Tibial artery (tissue), 4 donors: ENCODE results near the gene CDC42EP2.

Experiments used
- DNase-seq, 2 donors: peaks; one replicate each; pipeline ENCODE4 v3.0.0-alpha.2; 2019
- H3K27ac ChIP-seq, 2 donors: fragments of 200-600 bp; sonication (generic) in 1 of 2; 1 replicate in 1 of 2; 2 replicates in 1 of 2; pipeline ENCODE4 v1.5.1; 2018 to 2019; ENCODE audit warnings: mild to moderate bottlenecking in 1 of 2
- H3K27me3 ChIP-seq, 2 donors: fragments of 200-600 bp; sonication (generic) in 1 of 2; one replicate each; pipeline versions ENCODE4 v1.5.1 to v1.6.0; 2016 to 2019
- H3K36me3 ChIP-seq, 3 donors: fragments of 200-600 bp; sonication (generic) in 2 of 3; one replicate each; pipeline ENCODE4 v1.5.1; 2016 to 2019; ENCODE audit warnings: mild to moderate bottlenecking in 2 of 3
- H3K4me1 ChIP-seq, 4 donors: fragments of 200-600 bp; sonication (generic) in 2 of 4; 1 replicate in 3 of 4; 2 replicates in 1 of 4; pipeline ENCODE4 v1.5.1; 2016 to 2019
- H3K4me3 ChIP-seq, 2 donors: fragments of 200-600 bp; sonication (generic) in 1 of 2; 1 replicate in 1 of 2; 2 replicates in 1 of 2; pipeline ENCODE4 v1.5.1; 2018 to 2019; ENCODE audit warnings: mild to moderate bottlenecking in 2 of 2
- H3K9me3 ChIP-seq, 3 donors: fragments of 200-600 bp; sonication (generic) in 1 of 3; one replicate each; pipeline ENCODE4 v1.5.1; 2016 to 2019
- intact Hi-C: fragments of 100-400 bp; cut with DNase I; formaldehyde crosslinking; loops from one replicate; pipeline ENCODE4 v1.15.0; 2023; ENCODE audit warnings: low total_unique reads
- TF ChIP-seq, protein P1 (sequence below), 2 experiments: fragments of 200-600 bp in 1 of 2; fragments of 450-650 bp in 1 of 2; IDR thresholded peaks; one replicate each; pipeline ENCODE4 v1.5.1; 2017 to 2019; ENCODE audit warnings: antibody characterized with exemption in 2 of 2, mild to moderate bottlenecking in 1 of 2, moderate library complexity in 1 of 2

Gene CDC42EP2

DNA sequence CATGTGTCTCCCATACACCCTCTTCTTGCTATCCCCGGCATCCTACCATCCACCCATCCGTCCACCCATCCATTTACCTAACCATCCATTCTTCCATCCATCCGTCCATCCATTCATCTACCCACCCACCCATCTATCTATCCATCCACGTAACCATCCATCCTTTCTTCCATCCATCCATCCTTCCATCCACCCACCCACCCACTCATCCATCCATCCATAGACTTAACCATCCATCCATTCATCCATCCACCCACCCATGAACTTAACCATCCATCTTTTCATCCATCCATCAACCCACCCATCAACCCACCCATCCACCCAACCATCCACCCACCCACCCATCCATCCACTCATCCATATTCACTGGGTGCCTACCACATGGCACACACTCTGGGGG is 10.6 kb upstream of the CDC42EP2 start:
- Histone ChIP-seq H3K4me1 (peaks cover 0 to 12% (median 2%) of the 10 kb centered on the region in 4 donors), H3K36me3 (no peaks in the 10 kb centered on the region), H3K27ac (no peak overlapping the region), H3K9me3 (no peaks in the 10 kb centered on the region), H3K4me3 (no peak overlapping the region), H3K27me3 (no peaks in the 10 kb centered on the region)
- TF ChIP-seq, protein P1, sequence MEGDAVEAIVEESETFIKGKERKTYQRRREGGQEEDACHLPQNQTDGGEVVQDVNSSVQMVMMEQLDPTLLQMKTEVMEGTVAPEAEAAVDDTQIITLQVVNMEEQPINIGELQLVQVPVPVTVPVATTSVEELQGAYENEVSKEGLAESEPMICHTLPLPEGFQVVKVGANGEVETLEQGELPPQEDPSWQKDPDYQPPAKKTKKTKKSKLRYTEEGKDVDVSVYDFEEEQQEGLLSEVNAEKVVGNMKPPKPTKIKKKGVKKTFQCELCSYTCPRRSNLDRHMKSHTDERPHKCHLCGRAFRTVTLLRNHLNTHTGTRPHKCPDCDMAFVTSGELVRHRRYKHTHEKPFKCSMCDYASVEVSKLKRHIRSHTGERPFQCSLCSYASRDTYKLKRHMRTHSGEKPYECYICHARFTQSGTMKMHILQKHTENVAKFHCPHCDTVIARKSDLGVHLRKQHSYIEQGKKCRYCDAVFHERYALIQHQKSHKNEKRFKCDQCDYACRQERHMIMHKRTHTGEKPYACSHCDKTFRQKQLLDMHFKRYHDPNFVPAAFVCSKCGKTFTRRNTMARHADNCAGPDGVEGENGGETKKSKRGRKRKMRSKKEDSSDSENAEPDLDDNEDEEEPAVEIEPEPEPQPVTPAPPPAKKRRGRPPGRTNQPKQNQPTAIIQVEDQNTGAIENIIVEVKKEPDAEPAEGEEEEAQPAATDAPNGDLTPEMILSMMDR (IDR thresholded peaks at IDR 0.05): no peak
- DNase-seq: no peak
- intact Hi-C loops: no loop called here

DNA sequence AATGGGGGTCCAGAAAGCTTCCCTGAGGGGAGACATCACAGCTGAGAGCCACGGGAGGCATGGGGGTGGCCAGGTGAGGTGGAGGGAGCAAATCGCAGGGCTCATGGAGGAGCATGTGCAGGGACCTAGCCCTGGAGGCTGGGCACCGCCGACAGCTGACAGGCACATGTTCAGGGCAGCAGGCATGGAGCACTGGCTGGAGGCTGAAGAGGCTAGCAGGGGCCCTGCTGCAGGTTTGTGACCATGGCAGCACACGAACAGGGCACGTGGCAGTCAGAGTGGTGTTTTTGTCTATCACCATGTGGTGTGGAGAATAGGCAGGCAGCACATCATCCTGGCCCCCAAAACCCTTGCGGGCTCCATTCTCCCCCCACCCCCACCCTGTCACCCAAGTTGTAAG is 10.1 kb upstream of the CDC42EP2 start:
- no peaks in the 10 kb centered on the region for H3K9me3 ChIP-seq
- no peak overlapping the region for H3K27ac ChIP-seq

DNA sequence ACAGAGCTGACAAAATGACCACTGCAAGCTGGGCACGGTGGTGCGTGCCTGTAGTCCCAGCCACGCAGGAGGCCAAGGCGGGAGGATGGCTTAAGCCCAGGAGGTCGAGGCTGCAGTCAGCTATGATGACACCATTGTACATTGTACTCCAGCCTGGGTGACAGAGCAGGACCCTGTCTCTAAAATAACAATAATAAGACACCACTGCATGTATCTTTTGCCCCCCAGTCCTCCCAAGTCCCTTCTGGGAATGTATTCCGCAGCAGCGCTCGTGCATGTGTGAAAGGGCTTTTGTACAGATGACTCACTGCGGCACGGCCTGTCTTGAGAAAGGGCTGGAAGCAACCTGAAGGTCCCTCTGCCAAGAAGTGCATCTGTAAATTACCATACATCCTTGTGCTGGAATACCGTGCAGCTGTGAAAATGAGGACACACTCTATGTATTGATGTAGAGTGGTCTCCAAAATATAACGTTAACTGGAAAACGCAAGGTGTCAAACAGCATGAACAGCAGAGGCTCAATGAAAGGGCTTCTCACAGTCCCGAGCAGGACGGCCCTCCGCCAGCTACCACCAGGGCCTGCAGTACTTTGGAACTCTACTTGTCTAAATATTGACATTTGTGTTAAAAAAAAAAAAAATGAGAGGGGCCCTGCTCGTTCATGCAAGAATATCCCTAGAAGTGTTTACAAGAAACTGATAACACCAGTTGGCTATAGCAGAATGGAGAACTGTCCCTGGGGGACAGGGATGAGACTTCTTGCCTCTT is 9.0 kb upstream of the CDC42EP2 start:
- no peaks in the 10 kb centered on the region for H3K9me3 ChIP-seq
- no peak for DNase-seq
- no peaks in the 10 kb centered on the region for H3K27me3 ChIP-seq
- H3K27ac ChIP-seq: peak overlapping the region in 1 of 2 donors; percentile 5
- TF ChIP-seq, protein P1 (IDR thresholded peaks at IDR 0.05): no peak
- no peaks in the 10 kb centered on the region for H3K36me3 ChIP-seq
- no peak overlapping the region for H3K4me3 ChIP-seq
- intact Hi-C loops: no loop called here
- peaks cover 0 to 7% (median 0%) of the 10 kb centered on the region in 4 donors for H3K4me1 ChIP-seq

More for the DNA sequence above, 10.1 kb upstream of the CDC42EP2 start:
- Histone ChIP-seq H3K4me3 (no peak overlapping the region), H3K27me3 (no peaks in the 10 kb centered on the region), H3K36me3 (no peaks in the 10 kb centered on the region), H3K4me1 (peaks cover 0 to 7% (median 0%) of the 10 kb centered on the region in 4 donors)
- TF ChIP-seq, protein P1 (IDR thresholded peaks at IDR 0.05): no peak
- intact Hi-C loops: no loop called here
- DNase-seq: no peak

DNA sequence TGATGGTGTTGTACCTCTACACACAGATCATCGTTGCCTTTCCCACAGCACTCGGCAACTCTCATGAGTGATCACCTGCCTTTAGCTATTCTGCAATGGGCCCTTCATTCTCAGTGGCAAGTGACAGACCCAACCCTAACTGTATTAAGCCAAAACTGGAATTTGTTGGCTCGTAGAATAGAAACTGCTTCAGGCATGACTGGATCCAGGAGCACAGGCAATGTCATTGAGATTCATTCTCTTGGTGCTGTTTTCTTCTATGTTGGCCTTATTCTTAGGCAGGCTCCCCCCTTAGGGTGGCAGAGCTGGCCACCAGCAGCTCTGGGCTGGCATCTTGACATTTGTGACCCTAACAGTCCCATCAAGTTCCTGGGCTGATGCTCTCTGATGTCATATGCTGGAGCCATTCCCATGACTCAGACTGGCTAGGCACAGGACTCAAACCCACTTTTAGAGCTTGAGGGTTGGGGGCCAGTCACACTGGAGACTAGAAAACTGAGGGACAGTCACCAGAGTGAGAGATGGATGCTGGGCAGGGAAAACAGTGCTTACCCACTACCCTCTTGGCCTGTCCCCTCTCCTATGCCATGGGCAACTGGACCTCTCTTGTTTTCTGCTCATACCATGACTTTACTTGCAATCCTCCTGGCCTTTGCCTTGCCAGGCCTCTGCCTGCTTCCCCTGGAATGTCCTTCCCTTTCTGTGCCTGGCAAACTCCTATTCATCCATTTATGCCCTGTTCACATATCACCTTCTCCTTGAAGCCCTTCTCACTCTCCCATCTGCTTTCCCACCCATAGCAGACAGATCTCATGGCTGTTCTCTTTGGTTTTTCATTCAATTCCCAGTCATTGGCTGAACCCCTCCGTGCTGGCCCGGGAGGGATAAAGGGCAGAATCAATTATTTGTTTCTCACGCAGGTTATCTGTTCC is 7.1 kb upstream of the CDC42EP2 start:
- no peaks in the 10 kb centered on the region for H3K27me3 ChIP-seq
- no peaks in the 10 kb centered on the region for H3K9me3 ChIP-seq
- no peaks in the 10 kb centered on the region for H3K36me3 ChIP-seq
- H3K4me1 ChIP-seq: peaks cover 0 to 7% (median 2%) of the 10 kb centered on the region in 4 donors
- no peak for DNase-seq
- no peak overlapping the region for H3K4me3 ChIP-seq
- intact Hi-C loops: no loop called here
- TF ChIP-seq, protein P1 (IDR thresholded peaks at IDR 0.05): no peak
- no peak overlapping the region for H3K27ac ChIP-seq

DNA sequence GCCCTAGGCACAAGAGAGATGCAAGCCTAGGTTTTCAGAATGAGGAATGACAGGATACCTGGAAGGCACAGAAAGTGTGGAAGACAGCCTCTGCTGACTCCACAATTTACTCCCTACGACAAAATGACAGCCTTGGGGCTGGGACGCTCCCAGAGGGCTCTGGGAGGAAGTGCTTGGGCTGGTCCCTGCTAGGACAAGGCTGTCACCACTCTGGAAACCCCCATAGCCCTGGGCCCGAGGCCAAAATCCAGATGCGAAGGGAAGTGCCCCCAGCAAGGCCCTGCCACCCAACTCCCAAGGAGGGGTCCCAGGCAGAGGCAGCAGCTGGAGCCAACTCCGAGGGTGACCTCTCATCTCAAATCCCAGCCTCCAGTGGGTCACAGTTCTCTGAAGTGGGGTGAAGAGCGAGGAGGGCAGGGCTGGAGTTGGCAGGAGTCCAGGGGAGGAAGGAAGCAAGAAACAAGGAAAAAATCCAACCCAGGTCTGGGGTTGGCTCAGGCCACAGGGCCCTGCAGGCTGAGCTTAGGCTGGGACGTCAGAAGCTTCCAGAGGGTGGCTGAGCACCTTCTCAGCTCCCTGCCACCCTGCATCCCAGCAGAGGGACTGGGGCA is 6.3 kb upstream of the CDC42EP2 start:
- H3K27ac ChIP-seq: no peak overlapping the region
- DNase-seq: no peak
- H3K36me3 ChIP-seq: no peaks in the 10 kb centered on the region
- TF ChIP-seq, protein P1 (IDR thresholded peaks at IDR 0.05): no peak
- peaks cover 0 to 7% (median 2%) of the 10 kb centered on the region in 4 donors for H3K4me1 ChIP-seq
- H3K9me3 ChIP-seq: no peaks in the 10 kb centered on the region
- H3K27me3 ChIP-seq: no peaks in the 10 kb centered on the region
- no peak overlapping the region for H3K4me3 ChIP-seq
- intact Hi-C loops: no loop called here
